ENCODE measurements around the gene RAI1.
"Not testable (repeated sequence)": the region's sequence is repeated elsewhere in the genome, so short reads cannot be mapped to it uniquely, and the experiment has no call there.

Gene RAI1

GRCh38 chr17:17796787-17797061 is 115.5 kb downstream of the RAI1 start:
- no peak for FAIRE-seq
- no peak for TF ChIP-seq POLR2A (IDR thresholded peaks at IDR 0.05; ENCODE audit: low read depth, low read length)
- no peak for DNase-seq (ENCODE audit: insufficient read length, low spot score)

- no peak for FAIRE-seq
- TF ChIP-seq POLR2A (IDR thresholded peaks at IDR 0.05; ENCODE audit: low read depth, low read length) = no peak
- DNase-seq (ENCODE audit: insufficient read length, low spot score) = no peak
Observed at GRCh38 chr17:17797119-17797809, 116.0 kb downstream of the RAI1 start.

GRCh38 chr17:17798010-17798556 is 116.8 kb downstream of the RAI1 start:
- DNase-seq (ENCODE audit: insufficient read length, low spot score) = no peak
- no peak for FAIRE-seq
- no peak for TF ChIP-seq POLR2A (IDR thresholded peaks at IDR 0.05; ENCODE audit: low read depth, low read length)

GRCh38 chr17:17798573-17799255 is 117.5 kb downstream of the RAI1 start:
- DNase-seq (ENCODE audit: insufficient read length, low spot score) (no peak), FAIRE-seq (no peak)
- no peak for TF ChIP-seq POLR2A (IDR thresholded peaks at IDR 0.05; ENCODE audit: low read depth, low read length)

GRCh38 chr17:17800504-17801021 is 119.3 kb downstream of the RAI1 start:
- DNase-seq (ENCODE audit: insufficient read length, low spot score) (no peak), FAIRE-seq (no peak)
- no peak for TF ChIP-seq POLR2A (IDR thresholded peaks at IDR 0.05; ENCODE audit: low read depth, low read length)

GRCh38 chr17:17801800-17802481 is 120.7 kb downstream of the RAI1 start:
- FAIRE-seq (no peak), DNase-seq (ENCODE audit: insufficient read length, low spot score) (no peak)
- no peak for TF ChIP-seq POLR2A (IDR thresholded peaks at IDR 0.05; ENCODE audit: low read depth, low read length)

- no peak for DNase-seq (ENCODE audit: insufficient read length, low spot score)
- no peak for TF ChIP-seq POLR2A (IDR thresholded peaks at IDR 0.05; ENCODE audit: low read depth, low read length)
- no peak for FAIRE-seq
Observed at GRCh38 chr17:17804007-17804406, 122.7 kb downstream of the RAI1 start.

GRCh38 chr17:17805575-17805974 is 124.3 kb downstream of the RAI1 start:
- no peak for DNase-seq (ENCODE audit: insufficient read length, low spot score)
- no peak for FAIRE-seq
- no peak for TF ChIP-seq POLR2A (IDR thresholded peaks at IDR 0.05; ENCODE audit: low read depth, low read length)

- DNase-seq (ENCODE audit: insufficient read length, low spot score) (no peak), FAIRE-seq (no peak)
- TF ChIP-seq POLR2A (IDR thresholded peaks at IDR 0.05; ENCODE audit: low read depth, low read length) = no peak
Observed at GRCh38 chr17:17806035-17806434, 124.8 kb downstream of the RAI1 start.

GRCh38 chr17:17806611-17807274 is 125.5 kb downstream of the RAI1 start:
- TF ChIP-seq POLR2A (IDR thresholded peaks at IDR 0.05; ENCODE audit: low read depth, low read length) = no peak
- DNase-seq (ENCODE audit: insufficient read length, low spot score) (no peak), FAIRE-seq (no peak)

GRCh38 chr17:17807440-17807839 is 126.2 kb downstream of the RAI1 start:
- DNase-seq (ENCODE audit: insufficient read length, low spot score) = no peak
- no peak for FAIRE-seq
- TF ChIP-seq POLR2A (IDR thresholded peaks at IDR 0.05; ENCODE audit: low read depth, low read length) = no peak

GRCh38 chr17:17808200-17808599 is 126.9 kb downstream of the RAI1 start:
- FAIRE-seq; DNase-seq (ENCODE audit: insufficient read length, low spot score): not testable (repeated sequence)

- DNase-seq (ENCODE audit: insufficient read length, low spot score) = no peak
- FAIRE-seq = no peak
- no peak for TF ChIP-seq POLR2A (IDR thresholded peaks at IDR 0.05; ENCODE audit: low read depth, low read length)
Observed at GRCh38 chr17:17808706-17809432, 127.6 kb downstream of the RAI1 start.
